HL-60 (cell line): ENCODE data around the gene LIFR.

ENCODE experiments used
- DNase-seq, 2 experiments: peaks; one replicate each; pipeline ENCODE4 v3.0.0-alpha.2; 2010 to 2020; ENCODE audit warnings: low read depth in 1 of 2, low spot score in 1 of 2
- H3K27ac ChIP-seq: fragments of 250-450 bp; sonication (Bioruptor Pico); replicated peaks from 2 replicates; pipeline ENCODE4 v1.5.1; 2020; ENCODE audit warnings: mild to moderate bottlenecking, moderate library complexity
- H3K27me3 ChIP-seq: fragments of 250-450 bp; sonication (Bioruptor Pico); 2 replicates; pipeline ENCODE4 v1.5.1; 2021; ENCODE audit warnings: mild to moderate bottlenecking, moderate library complexity; ENCODE audit not compliant: insufficient read depth, poor library complexity, severe bottlenecking
- H3K4me3 ChIP-seq: replicated peaks from 2 replicates; pipeline ENCODE4 v1.5.1; 2011; ENCODE audit warnings: mild to moderate bottlenecking, control low read depth, low read length; ENCODE audit not compliant: insufficient read depth
- GABPA ChIP-seq: IDR thresholded peaks from 2 replicates; pipeline ENCODE4 v1.6.1; 2012; ENCODE audit warnings: low read depth
- POLR2AphosphoS5 ChIP-seq: IDR thresholded peaks from 2 replicates; pipeline ENCODE4 v1.6.1; 2012; ENCODE audit warnings: low read depth
- SPI1 ChIP-seq: IDR thresholded peaks from 2 replicates; pipeline ENCODE4 v1.6.1; 2012; ENCODE audit warnings: low read depth, mild to moderate bottlenecking, borderline replicate concordance
- TF ChIP-seq, protein P1 (sequence below): IDR thresholded peaks from one replicate; pipeline ENCODE4 v1.5.1; 2011; ENCODE audit warnings: low read length, control low read depth, inconsistent platforms; ENCODE audit not compliant: insufficient read depth
- TF ChIP-seq, protein P2 (sequence below): IDR thresholded peaks from 2 replicates; pipeline ENCODE4 v1.6.1; 2012; ENCODE audit warnings: low read depth; ENCODE audit not compliant: insufficient replicate concordance

The LIFR gene

DNA sequence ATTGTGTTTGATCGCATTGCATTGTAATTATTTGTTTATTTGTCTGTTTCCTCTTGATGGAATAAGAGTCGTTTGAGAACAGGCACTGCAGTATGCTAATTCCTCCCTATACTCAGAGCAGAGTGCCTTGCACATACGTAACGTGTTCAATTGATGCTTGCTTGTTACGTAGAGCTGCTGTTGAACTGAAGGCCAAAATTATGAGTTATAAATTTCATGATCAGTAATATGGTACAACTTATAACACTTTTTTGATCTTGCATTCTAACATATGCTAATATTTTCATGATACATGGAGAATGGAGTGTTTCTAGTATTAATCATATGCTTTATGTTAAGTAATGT is 26.5 kb upstream of the LIFR start:
- no peak overlapping the region for H3K4me3 ChIP-seq
- no peak for DNase-seq
- no peak overlapping the region for H3K27ac ChIP-seq
- H3K27me3 ChIP-seq = no peaks in the 10 kb centered on the region
- TF ChIP-seq, protein P1, sequence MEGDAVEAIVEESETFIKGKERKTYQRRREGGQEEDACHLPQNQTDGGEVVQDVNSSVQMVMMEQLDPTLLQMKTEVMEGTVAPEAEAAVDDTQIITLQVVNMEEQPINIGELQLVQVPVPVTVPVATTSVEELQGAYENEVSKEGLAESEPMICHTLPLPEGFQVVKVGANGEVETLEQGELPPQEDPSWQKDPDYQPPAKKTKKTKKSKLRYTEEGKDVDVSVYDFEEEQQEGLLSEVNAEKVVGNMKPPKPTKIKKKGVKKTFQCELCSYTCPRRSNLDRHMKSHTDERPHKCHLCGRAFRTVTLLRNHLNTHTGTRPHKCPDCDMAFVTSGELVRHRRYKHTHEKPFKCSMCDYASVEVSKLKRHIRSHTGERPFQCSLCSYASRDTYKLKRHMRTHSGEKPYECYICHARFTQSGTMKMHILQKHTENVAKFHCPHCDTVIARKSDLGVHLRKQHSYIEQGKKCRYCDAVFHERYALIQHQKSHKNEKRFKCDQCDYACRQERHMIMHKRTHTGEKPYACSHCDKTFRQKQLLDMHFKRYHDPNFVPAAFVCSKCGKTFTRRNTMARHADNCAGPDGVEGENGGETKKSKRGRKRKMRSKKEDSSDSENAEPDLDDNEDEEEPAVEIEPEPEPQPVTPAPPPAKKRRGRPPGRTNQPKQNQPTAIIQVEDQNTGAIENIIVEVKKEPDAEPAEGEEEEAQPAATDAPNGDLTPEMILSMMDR = no peak
- TF ChIP-seq SPI1 = no peak
- TF ChIP-seq POLR2AphosphoS5 = no peak
- TF ChIP-seq, protein P2, sequence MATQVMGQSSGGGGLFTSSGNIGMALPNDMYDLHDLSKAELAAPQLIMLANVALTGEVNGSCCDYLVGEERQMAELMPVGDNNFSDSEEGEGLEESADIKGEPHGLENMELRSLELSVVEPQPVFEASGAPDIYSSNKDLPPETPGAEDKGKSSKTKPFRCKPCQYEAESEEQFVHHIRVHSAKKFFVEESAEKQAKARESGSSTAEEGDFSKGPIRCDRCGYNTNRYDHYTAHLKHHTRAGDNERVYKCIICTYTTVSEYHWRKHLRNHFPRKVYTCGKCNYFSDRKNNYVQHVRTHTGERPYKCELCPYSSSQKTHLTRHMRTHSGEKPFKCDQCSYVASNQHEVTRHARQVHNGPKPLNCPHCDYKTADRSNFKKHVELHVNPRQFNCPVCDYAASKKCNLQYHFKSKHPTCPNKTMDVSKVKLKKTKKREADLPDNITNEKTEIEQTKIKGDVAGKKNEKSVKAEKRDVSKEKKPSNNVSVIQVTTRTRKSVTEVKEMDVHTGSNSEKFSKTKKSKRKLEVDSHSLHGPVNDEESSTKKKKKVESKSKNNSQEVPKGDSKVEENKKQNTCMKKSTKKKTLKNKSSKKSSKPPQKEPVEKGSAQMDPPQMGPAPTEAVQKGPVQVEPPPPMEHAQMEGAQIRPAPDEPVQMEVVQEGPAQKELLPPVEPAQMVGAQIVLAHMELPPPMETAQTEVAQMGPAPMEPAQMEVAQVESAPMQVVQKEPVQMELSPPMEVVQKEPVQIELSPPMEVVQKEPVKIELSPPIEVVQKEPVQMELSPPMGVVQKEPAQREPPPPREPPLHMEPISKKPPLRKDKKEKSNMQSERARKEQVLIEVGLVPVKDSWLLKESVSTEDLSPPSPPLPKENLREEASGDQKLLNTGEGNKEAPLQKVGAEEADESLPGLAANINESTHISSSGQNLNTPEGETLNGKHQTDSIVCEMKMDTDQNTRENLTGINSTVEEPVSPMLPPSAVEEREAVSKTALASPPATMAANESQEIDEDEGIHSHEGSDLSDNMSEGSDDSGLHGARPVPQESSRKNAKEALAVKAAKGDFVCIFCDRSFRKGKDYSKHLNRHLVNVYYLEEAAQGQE = no peak
- TF ChIP-seq GABPA = no peak

DNA sequence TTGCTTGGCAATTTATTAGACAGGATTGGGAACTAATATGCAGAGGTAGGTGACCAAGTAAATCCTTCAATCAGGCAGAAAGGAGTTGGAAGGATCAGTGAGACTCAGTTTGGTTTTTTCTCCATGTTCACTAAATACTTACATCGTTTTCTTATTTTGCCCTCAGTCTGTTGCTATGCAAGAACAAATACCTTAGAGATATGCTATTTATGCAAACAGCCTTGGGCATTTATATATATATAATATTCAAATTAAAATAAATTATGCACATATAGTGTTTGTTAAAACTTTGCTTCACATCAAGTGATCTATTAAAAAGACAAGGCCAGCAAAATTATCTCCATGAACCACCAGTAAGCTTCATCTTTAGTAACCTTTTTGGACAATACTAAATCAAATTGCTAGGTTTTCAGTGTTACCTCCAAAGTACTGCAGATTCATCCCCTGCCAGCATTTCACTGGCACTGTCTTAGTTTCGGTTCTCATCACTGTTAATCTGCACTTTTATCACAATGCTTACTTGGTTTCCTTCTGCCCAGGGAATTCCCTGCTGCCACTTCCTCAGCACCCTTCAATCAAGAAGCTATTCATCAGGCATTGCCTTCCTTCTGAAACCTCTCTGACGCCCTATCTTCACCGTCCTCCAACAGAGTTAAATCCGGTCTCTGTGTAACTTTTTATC is 26.0 kb upstream of the LIFR start:
- H3K27me3 ChIP-seq = no peaks in the 10 kb centered on the region
- H3K27ac ChIP-seq = no peak overlapping the region
- no peak for DNase-seq
- no peak overlapping the region for H3K4me3 ChIP-seq
- TF ChIP-seq, protein P1 = no peak
- TF ChIP-seq POLR2AphosphoS5 (no peak), SPI1 (no peak)

DNA sequence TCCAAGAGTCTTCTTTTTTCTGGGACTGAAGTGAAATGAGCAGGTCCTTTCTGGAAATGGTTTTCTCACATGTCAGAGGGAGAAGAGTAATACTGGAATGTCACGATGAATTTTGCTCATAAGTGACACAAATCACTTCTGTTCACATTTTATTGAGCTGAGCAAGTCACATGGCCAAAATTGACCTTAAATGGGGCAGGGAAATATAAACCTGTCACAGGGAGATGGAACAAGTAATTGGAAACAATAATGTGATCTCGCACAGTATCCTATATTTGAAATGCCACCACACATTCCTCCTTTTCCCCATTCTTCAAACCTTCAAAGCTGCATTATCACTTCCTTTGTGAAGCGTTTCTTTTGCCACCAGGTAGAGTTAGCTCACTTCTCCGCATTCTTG is 25.2 kb upstream of the LIFR start:
- TF ChIP-seq GABPA (no peak), SPI1 (no peak), POLR2AphosphoS5 (no peak)
- TF ChIP-seq, protein P1 = no peak
- TF ChIP-seq, protein P2 = no peak
- no peak overlapping the region for H3K4me3 ChIP-seq
- no peak overlapping the region for H3K27ac ChIP-seq
- no peaks in the 10 kb centered on the region for H3K27me3 ChIP-seq
- DNase-seq = no peak

DNA sequence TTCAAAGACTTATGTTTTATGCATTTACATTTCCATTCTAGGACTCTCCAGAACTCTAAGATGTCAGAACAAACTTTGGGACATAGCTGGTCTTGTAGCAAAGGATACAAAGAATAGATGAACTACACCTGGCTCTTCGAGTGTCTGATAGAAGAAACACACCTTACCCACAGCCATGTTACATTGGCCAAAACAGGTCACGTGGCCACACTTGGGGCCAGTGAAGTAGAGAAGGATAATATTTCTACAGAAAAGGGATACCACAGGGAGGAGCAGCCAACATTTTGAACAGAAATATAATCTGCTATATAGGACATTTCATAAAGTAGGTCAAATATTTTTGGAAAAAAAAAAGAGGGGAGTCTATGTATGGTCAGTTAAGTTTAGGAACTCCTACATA is 22.7 kb upstream of the LIFR start:
- TF ChIP-seq POLR2AphosphoS5 (no peak), GABPA (no peak), SPI1 (no peak)
- TF ChIP-seq, protein P1 = no peak
- TF ChIP-seq, protein P2 = no peak
- Histone ChIP-seq H3K27me3 (no peaks in the 10 kb centered on the region), H3K4me3 (no peak overlapping the region), H3K27ac (no peak overlapping the region)
- DNase-seq = no peak
